Brain microvascular endothelial cell (primary cell): Measurements from ENCODE around the gene ST3GAL2.

Experiments
- DNase-seq: peaks from one replicate; pipeline ENCODE4 v3.0.0-alpha.2; 2020
- H3K27ac ChIP-seq: fragments of 250-450 bp; sonication (Bioruptor Pico); 2 replicates; pipeline ENCODE4 v1.5.1; 2020; ENCODE audit warnings: mild to moderate bottlenecking, moderate library complexity
- H3K27me3 ChIP-seq: fragments of 250-450 bp; sonication (Bioruptor Pico); replicated peaks from 2 replicates; pipeline ENCODE4 v1.5.1; 2020; ENCODE audit warnings: mild to moderate bottlenecking
- H3K36me3 ChIP-seq: fragments of 250-450 bp; sonication (Bioruptor Pico); replicated peaks from 2 replicates; pipeline ENCODE4 v1.5.1; 2020; ENCODE audit warnings: mild to moderate bottlenecking
- H3K4me3 ChIP-seq: 2 replicates; pipeline ENCODE4 v1.5.1; 2011; ENCODE audit warnings: low read depth, mild to moderate bottlenecking, control low read depth, low read length, moderate library complexity
- in situ Hi-C: cut with HindIII; loops from 2 replicates; pipeline ENCODE4 v1.10.0; 2017; ENCODE audit warnings: low sequenced_read_pairs, low pct_ligation_motif_present
- TF ChIP-seq, protein P1 (sequence below): IDR thresholded peaks from 2 replicates; pipeline ENCODE4 v1.5.1; 2011; ENCODE audit warnings: low read depth, mild to moderate bottlenecking, moderate library complexity, low read length, control low read depth, inconsistent platforms; ENCODE audit errors: missing control alignments

Gene ST3GAL2

DNA sequence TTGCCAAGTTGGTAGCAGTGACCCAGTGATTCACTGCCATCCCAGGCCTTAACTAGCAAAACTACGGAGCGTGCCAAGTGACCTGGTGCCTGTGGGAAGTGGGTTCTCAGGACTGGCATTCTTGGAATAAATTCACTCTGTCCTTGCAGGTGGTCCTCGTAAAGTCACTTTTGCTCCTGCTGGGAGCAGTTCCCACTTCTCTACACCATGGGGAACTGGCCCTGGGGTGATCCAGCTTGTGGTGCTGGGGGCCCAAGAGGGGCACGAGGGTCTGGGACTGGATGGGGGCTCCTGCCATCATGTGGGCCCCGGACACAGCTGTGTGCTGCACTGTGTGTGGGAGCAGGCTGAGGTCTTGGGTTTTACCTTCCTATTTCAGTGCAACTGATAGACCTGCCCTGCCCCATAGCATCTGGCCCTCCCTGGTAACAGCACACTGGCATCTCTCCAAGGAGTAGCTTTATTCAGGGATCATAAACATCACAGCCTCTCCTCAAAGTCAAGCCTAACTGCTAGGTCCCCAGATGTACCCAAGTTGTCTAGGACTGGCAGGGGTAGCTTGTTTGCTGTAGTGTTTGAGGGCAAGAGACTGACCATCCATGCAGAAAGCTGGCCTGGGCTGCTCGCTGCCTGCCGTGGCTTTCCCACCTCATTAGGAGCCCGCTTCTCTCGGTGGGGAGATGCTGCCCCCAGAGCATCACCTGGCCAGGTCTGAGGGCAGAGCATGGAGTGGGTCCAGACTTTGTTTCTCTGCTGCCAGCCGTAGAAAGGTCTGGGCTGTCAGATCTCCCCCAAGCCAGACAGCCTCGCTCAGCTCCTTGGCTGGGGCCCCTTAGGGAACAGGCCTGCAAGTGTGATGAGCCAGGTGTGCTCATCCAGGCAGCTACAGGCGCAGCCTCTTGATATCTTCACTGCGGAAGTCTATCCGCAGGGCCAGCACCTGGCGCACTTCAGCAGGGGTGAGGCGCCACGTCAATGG, 41.5 kb upstream of the ST3GAL2 start:
- H3K27me3 ChIP-seq: no peaks in the 10 kb centered on the region
- H3K27ac ChIP-seq: no peak overlapping the region
- TF ChIP-seq, protein P1, sequence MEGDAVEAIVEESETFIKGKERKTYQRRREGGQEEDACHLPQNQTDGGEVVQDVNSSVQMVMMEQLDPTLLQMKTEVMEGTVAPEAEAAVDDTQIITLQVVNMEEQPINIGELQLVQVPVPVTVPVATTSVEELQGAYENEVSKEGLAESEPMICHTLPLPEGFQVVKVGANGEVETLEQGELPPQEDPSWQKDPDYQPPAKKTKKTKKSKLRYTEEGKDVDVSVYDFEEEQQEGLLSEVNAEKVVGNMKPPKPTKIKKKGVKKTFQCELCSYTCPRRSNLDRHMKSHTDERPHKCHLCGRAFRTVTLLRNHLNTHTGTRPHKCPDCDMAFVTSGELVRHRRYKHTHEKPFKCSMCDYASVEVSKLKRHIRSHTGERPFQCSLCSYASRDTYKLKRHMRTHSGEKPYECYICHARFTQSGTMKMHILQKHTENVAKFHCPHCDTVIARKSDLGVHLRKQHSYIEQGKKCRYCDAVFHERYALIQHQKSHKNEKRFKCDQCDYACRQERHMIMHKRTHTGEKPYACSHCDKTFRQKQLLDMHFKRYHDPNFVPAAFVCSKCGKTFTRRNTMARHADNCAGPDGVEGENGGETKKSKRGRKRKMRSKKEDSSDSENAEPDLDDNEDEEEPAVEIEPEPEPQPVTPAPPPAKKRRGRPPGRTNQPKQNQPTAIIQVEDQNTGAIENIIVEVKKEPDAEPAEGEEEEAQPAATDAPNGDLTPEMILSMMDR: no peak
- H3K4me3 ChIP-seq: no peak overlapping the region
- no peak for DNase-seq
- in situ Hi-C loops: no loop called here
- H3K36me3 ChIP-seq: peaks cover 26% of the 10 kb centered on the region

DNA sequence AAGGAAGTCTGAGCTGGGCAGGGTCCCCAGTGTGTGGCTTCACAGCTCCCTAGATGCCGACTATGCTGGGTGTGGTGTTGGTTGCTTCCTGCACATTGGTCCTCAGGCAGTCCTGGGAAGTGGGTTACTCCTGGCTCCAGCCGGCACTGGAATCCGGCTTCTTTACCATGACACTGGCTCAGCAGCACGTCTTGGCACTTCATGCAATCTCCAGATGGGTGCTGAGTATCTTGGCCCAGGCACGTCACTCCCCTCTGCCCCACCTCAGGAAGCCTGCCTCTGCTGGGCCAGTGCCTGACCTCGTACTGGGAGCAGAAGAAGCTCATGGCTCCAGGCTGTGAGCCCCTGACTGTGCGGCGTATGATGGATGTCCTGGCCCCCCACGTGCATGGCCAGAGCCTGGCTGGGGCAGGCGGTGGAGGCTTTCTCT, 40.0 kb upstream of the ST3GAL2 start:
- TF ChIP-seq, protein P1: no peak
- no peaks in the 10 kb centered on the region for H3K27me3 ChIP-seq
- DNase-seq: no peak
- no peak overlapping the region for H3K27ac ChIP-seq
- H3K36me3 ChIP-seq: peaks cover 26% of the 10 kb centered on the region
- H3K4me3 ChIP-seq: no peak overlapping the region
- in situ Hi-C loops: no loop called here

DNA sequence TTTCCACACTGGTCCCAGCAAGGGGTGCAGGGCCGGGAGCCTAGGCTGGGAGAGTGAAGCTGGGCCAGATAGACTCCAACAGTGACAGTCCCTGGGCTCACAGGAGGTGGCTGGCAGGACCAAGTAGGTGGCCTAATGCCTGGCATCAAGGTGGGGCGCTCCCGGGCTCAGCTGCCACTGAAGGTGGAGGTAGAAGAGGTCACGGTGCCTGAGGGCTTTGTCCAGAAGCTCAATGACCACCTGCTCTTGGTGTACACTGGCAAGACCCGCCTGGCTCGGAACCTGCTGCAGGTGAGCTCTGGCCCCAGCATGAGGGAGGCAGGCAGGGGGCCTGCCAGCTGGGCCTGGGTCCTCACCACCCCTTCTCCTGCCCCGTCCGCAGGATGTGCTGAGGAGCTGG, 39.3 kb upstream of the ST3GAL2 start:
- Histone ChIP-seq H3K36me3 (peaks cover 26% of the 10 kb centered on the region), H3K27me3 (no peaks in the 10 kb centered on the region), H3K4me3 (no peak overlapping the region), H3K27ac (no peak overlapping the region)
- DNase-seq: no peak
- in situ Hi-C loops: no loop called here
- TF ChIP-seq, protein P1: no peak

DNA sequence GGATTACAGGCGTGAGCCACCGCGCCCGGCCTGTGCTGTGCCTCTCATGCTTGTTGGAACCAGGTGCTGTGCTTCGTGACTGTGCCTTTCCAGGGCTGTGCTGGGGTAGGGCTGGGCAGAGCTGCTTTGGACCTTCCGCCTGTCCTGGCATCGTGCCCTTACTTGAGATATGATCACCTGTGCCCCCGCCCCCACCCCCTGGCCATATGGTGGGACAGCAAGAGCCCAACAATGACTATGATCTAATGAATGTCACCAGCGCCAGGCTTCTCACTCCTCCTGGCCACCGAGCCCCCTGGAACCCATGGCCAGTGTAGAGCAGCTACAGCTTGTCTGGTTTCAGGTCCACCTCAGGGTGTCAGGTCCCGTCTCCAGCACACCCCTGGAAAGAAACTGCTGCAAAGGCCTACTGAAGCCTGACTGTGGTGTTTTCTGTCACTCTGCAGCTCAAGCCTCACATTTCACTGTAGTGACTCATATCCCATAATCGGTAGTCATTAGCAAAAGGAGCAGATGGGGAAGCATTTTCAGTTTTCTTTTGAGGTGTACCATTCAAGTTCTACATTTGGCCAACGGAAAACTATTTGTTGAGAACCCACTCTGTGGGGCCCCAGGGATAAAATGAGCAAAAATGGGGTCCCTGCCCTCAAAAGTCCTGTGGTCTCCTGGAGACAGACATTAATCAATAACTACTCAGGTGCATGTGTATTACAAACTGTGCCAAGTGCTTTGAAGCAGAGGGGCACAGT, 37.5 kb upstream of the ST3GAL2 start:
- peaks cover 21% of the 10 kb centered on the region for H3K36me3 ChIP-seq

DNA sequence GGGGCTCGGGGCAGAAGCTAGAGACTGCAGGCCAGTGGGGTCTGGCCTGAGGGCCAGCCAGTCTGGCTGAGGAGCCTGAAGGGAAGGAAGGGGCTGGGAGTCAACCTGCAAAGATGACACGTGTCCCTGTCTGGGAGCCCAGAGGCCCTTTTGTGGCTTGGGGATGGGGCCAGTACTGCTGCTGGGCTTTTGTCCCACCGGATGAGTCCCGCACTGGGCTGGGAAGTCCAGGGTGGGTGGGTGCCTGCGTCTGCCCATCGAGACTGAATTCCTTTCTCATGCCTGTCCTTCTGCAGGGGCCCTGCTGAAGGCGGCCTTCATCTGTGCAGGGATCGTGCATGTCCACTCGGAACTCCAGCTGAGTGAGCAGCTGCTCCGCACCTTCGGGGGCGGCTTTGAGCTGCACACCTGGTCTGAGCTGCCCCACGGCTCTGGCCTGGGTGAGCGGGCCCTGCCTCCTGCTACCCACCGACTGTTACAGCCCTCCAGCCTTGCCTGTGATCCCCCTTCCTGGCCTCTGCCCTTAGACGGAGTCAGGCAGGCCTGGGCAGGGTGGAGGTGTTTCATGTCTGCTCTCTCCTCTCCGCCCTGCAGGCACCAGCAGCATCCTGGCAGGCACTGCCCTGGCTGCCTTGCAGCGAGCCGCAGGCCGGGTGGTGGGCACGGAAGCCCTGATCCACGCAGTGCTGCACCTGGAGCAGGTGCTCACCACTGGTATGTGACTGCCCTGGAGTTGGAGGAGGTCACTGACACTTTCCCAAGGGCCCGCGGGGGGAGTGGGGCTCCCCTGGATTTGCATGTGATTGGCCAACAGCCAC, 36.4 kb upstream of the ST3GAL2 start:
- TF ChIP-seq, protein P1: no peak
- Histone ChIP-seq H3K4me3 (no peak overlapping the region), H3K36me3 (peaks cover 9% of the 10 kb centered on the region), H3K27ac (no peak overlapping the region), H3K27me3 (no peaks in the 10 kb centered on the region)
- no peak for DNase-seq
- in situ Hi-C loops: no loop called here

More for the DNA sequence above, 37.5 kb upstream of the ST3GAL2 start:
- DNase-seq: peak; percentile 55
- Histone ChIP-seq H3K4me3 (no peak overlapping the region), H3K27ac (peak overlapping the region; percentile 4), H3K27me3 (no peaks in the 10 kb centered on the region)
- in situ Hi-C loops: no loop called here
- TF ChIP-seq, protein P1: no peak
